ENCODE data around the gene UBE2D1.

- TF ChIP-seq GATA2 (IDR thresholded peaks at IDR 0.05; ENCODE audit: low read depth, low read length): no peak
- no peak for TF ChIP-seq GATA3 (IDR thresholded peaks at IDR 0.05; ENCODE audit: low read depth, low read length)
Measured at GRCh38 chr10:58361353-58361752, 26.5 kb downstream of the UBE2D1 start.
